GM12873 (cell line): ENCODE results near the gene SPATA46.

Experiments used
- CTCF ChIP-seq: IDR thresholded peaks from 2 replicates; pipeline ENCODE4 v1.5.1; 2012; ENCODE audit warnings: low read depth, mild to moderate bottlenecking, moderate library complexity, low read length, control low read depth; ENCODE audit not compliant: insufficient read depth; ENCODE audit errors: missing control alignments

The SPATA46 gene

DNA sequence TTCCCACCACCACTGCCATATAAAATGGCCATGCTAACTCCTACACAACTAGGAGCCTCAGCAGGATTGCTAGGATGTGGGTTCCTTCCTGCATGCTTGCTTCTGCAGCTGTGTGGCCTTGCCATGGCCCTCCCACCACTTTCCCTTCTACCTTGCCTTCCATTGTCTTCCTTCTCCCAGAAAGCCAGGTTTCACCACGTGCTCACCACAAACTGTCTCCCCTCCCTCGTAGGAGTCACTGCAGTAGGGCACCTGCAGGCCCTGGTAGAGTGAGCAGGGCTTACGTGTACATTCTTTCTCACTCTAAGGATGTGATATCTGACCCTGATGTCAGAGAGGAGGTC, 8.6 kb upstream of the SPATA46 start:
- no peak for TF ChIP-seq CTCF

- TF ChIP-seq CTCF = no peak
Observed at GRCh38 chr1:162384601-162385279, 8.1 kb upstream of the SPATA46 start.

GRCh38 chr1:162384116-162384515, 7.5 kb upstream of the SPATA46 start:
- TF ChIP-seq CTCF = no peak

DNA sequence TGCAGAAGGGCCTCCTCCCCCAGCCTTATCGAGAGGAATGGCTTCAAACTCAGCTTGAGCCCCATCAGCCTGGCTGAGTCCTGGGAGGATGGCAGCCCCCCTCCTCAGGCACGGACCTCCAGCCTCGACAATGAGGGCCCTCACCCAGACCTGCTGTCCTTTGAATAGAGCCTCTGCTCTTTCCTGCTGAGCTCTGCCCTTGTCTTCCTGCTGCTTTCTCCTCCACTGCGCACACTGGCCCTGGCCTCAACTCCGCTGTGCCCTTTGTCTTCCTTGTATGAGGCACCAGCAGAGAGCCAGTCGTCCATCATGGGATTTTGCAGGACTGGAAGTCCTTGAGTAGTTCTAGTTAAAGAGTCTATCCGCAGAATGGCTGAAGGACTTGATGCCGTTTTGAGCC, 6.9 kb upstream of the SPATA46 start:
- no peak for TF ChIP-seq CTCF

DNA sequence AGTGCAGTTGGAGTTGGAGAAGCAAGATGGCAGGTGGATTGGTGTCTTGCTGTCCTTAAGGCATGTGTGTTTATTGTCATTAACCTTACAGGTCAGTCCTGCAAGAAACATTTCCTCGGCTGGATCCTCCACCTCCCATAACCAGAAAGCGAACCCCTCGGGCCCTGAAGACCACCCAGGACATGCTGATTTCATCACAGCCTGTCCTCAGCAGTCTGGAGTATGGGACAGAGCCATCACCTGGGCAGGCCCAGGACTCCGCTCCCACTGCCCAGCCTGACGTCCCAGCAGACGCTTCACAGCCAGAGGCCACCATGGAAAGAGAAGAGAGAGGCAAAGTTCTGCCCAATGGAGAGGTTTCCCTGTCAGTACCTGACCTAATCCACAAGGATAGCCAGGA, 6.4 kb upstream of the SPATA46 start:
- TF ChIP-seq CTCF = no peak

DNA sequence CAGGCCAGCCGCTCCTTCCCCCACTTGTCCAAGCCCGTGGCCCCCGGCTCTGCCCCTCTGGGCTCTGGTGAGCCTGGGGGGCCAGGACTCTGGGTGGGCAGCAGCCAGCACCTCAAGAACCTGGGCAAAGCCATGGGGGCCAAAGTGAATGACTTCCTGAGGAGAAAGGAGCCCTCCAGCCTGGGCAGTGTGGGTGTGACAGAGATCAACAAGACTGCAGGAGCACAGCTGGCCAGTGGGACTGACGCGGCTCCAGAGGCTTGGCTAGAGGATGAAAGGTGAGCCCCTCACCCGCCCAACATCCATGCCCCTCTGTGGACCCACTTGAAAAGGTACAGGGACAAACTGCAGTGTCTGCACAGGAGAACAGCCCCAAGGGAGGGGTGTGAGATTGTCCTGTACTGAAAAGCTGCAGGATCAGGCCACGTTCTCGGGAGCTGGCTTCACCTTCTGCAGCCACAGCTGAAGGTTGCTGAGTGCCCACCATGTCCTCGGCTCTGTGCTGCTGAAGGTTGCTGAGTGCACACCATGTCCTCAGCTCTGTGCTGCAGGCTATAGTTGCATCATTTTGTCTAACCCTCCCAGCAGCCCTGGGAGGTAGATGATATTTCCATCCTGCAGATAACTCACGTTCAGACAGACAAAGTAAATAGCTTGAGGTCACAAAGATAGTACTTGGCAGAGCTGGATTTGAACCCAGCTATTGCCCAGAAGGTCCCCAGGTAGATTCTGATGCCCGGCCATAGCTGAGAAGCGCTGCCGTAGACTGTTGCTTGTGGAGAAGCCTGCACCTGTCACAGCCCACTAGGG, 5.5 kb upstream of the SPATA46 start:
- no peak for TF ChIP-seq CTCF

- no peak for TF ChIP-seq CTCF
Observed at GRCh38 chr1:162381383-162381782, 4.7 kb upstream of the SPATA46 start, which contains the start of gene C1orf226. Gene C1orf226 (plus strand): TSS chr1:162381728. CDS start chr1:162381902, 174 bp downstream.
